Heart right ventricle (tissue), 16 donors: ENCODE results near the gene TGM5. TPM values are rescaled to one million over a fixed set of nuclear protein-coding genes. Genes with fewer than 3 reads are reported as not detected.

ENCODE experiments used
- ATAC-seq, 8 donors: fragments of 200-7000 bp; cut with Tn5 transposase; one replicate each; pipeline ENCODE4 v1.9.1; 2020; ENCODE audit warnings: mild to moderate bottlenecking in 8 of 8, moderate library complexity in 8 of 8, moderate number of reproducible peaks in 1 of 8
- DNase-seq, 2 donors: peaks; one replicate each; pipeline ENCODE4 v3.0.0-alpha.2; 2020
- H3K27ac ChIP-seq, 10 donors: fragments of 200-600 bp; sonication (generic) in 2 of 10; one replicate each; pipeline versions ENCODE4 v1.5.0 to v1.8.0; 2020 to 2022; ENCODE audit warnings: mild to moderate bottlenecking in 3 of 10
- H3K27me3 ChIP-seq, 7 donors: fragments of 200-600 bp; one replicate each; pipeline ENCODE4 v1.8.0; 2021 to 2022; ENCODE audit warnings: mild to moderate bottlenecking in 2 of 7
- H3K36me3 ChIP-seq, 9 donors: fragments of 200-600 bp; sonication (generic) in 1 of 9; one replicate each; pipeline versions ENCODE4 v1.5.0 to v1.8.0; 2020 to 2022; ENCODE audit warnings: mild to moderate bottlenecking in 2 of 9
- H3K4me1 ChIP-seq, 9 donors: fragments of 200-600 bp; sonication (generic) in 1 of 9; one replicate each; pipeline versions ENCODE4 v1.5.0 to v1.8.0; 2020 to 2022; ENCODE audit warnings: mild to moderate bottlenecking in 4 of 9
- H3K4me3 ChIP-seq, 10 donors: fragments of 200-600 bp; sonication (generic) in 2 of 10; one replicate each; pipeline versions ENCODE4 v1.5.0 to v1.8.0; 2020 to 2022; ENCODE audit warnings: mild to moderate bottlenecking in 7 of 10, moderate library complexity in 2 of 10
- H3K9me3 ChIP-seq, 11 donors: fragments of 200-600 bp in 10 of 11; sonication (generic) in 2 of 11; one replicate each; pipeline versions ENCODE4 v1.5.0 to v1.8.0; 2013 to 2022; ENCODE audit warnings: mild to moderate bottlenecking in 2 of 11, control low read depth in 1 of 11, moderate library complexity in 1 of 11
- WGBS, 2 donors: extraction: QIAGEN DNeasy Blood & Tissue Kit; methylation state at CpG; one replicate each; pipeline ENCODE4 v1.1.7; 2013; ENCODE audit warnings: inconsistent platforms in 1 of 2; 5-methylcytosine and 5-hydroxymethylcytosine counted together
- intact Hi-C, 10 donors: fragments of 100-400 bp; cut with DNase I; formaldehyde crosslinking; loops; one replicate each; pipeline versions ENCODE4 v1.11.1 to v1.14.2; 2022
- polyA plus RNA-seq, 2 donors: library from polyadenylated mRNA; stranded (reverse); fragments of 200-250 nt; gene quantifications; one replicate each; pipeline ENCODE4 v1.2.3, GENCODE V29; 2013
- total RNA-seq, 10 donors: library from RNA; stranded (reverse); fragmentation: NEBNext Ultra II Directional in 3 of 10; extraction: Animal tissue kit (Norgen Biotek cat#: 25700) in 3 of 10; gene quantifications; one replicate each; pipeline versions ENCODE4 v1.2.1 to v1.2.4, GENCODE V29; 2021 to 2023
- TF ChIP-seq, protein P1 (sequence below), 9 donors: fragments of 200-600 bp; sonication (generic) in 2 of 9; IDR thresholded peaks; one replicate each; pipeline versions ENCODE4 v1.5.0 to v1.8.0; 2021 to 2022; ENCODE audit warnings: antibody characterized with exemption in 9 of 9, mild to moderate bottlenecking in 5 of 9, moderate library complexity in 1 of 9
- donor health status: Arrhythmogenic right ventricular cardiomyopathy.
- donor health status: ischemic (EF 13 %, LVEDD 7.1; RV severe dilation, severe dysfunction).
- donor health status: healthy with polysubstance abuse.
- donor health status: DM: no; HTN: yes; CAD: no.
- donor health status: DM: no; HTN: no; CAD: no.
- donor health status: ischemic (EF 25% LVEDD 6.9; RV normal size, moderate dysfunction).
- donor health status: ischemic (EF 25% LVEDD 5.7; RV mildly dilated, moderate dysfunction).
- donor health status: healthy.
- donor health status: DM: yes; HTN: yes; CAD: no.
- donor health status: Ischemic cardiomyopathy.
- donor health status: ischemic (EF 35%, LVEDD 5.7; RV mildly dilated, moderate dysfunction).
- donor health status: nonischemic (EF 11% LVEDD 7.7; RV severe dilation, severe dysfunction).
- donor health status: DM: yes; HTN: yes; CAD: no.
- donor health status: PGD.
- donor health status: ischemic (EF 29% LVEDD 5.4; RV normal size, mild dysfunction).
- donor health status: nonischemic (EF 23%, LVEDD 6.1; RV moderate dilation, normal function).

TGM5 gene
- total and polyA plus RNA-seq, 12 donors: 0.10 TPM; not detected in 11

DNA sequence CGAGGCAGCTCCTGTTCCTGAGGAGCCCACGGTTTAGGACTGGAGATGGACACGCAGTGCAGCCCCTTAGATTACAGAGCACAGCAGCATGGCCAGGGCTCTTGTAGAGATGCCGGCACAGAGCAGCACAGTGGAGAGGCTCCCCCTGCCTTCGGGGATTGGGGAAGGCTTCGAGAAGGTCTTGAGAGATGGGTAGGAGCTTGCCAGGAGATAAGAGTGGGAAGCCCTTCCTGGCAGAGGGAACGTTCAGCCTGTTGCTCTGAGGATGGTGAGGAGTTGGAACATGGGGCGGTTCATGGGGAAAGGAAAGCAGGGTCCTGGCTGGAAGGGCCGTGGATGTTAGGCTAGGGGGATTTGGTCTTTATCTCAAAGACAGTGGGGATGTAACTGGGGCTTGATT is 55.9 kb downstream of the TGM5 start:
- WGBS, 2 donors: 75 to 77% methylated on average over 9 of the region's 9 CpGs
- Histone ChIP-seq H3K36me3 (no peaks in the 10 kb centered on the region), H3K27me3 (peaks cover 0 to 26% (median 7%) of the 10 kb centered on the region in 7 donors), H3K4me3 (no peak overlapping the region), H3K4me1 (peaks cover 0 to 10% (median 0%) of the 10 kb centered on the region in 9 donors), H3K9me3 (no peaks in the 10 kb centered on the region), H3K27ac (no peak overlapping the region)
- ATAC-seq (no peak), DNase-seq (no peak)
- intact Hi-C loops: no loop called here
- TF ChIP-seq, protein P1, sequence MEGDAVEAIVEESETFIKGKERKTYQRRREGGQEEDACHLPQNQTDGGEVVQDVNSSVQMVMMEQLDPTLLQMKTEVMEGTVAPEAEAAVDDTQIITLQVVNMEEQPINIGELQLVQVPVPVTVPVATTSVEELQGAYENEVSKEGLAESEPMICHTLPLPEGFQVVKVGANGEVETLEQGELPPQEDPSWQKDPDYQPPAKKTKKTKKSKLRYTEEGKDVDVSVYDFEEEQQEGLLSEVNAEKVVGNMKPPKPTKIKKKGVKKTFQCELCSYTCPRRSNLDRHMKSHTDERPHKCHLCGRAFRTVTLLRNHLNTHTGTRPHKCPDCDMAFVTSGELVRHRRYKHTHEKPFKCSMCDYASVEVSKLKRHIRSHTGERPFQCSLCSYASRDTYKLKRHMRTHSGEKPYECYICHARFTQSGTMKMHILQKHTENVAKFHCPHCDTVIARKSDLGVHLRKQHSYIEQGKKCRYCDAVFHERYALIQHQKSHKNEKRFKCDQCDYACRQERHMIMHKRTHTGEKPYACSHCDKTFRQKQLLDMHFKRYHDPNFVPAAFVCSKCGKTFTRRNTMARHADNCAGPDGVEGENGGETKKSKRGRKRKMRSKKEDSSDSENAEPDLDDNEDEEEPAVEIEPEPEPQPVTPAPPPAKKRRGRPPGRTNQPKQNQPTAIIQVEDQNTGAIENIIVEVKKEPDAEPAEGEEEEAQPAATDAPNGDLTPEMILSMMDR (IDR thresholded peaks at IDR 0.05): no peak

DNA sequence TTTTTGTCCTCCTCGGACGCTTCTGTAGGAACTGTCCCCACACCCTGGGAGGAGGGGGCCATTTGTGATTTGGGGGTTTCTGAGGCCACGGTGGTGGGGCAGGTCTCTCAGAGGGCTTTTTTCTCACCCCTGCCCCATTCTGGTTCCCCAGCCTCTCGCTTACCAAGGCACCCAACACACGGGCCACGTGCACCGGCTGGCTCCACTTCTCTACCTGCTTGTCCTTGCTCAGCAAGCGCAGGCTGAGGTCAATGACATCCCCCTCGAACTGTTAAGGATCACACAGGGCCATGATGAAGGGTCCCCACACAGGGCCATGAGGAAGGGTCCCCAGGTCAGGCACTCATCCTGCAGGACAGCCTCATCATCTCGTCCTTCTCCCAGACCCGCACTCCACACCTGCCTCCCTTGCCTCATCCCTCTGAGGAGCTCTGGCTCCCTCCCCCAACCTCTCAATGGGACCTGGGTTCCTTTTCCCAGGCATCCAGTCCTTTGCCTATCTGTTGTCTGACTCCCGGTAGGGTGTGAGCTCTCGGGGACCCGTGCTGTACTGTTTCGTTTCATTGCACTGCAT is 56.5 kb downstream of the TGM5 start:
- ATAC-seq (no peak), DNase-seq (no peak)
- H3K27ac ChIP-seq: no peak overlapping the region
- TF ChIP-seq, protein P1 (IDR thresholded peaks at IDR 0.05): no peak
- 87 to 91% methylated on average over 15 of the region's 15 CpGs for WGBS, 2 donors
- no peaks in the 10 kb centered on the region for H3K9me3 ChIP-seq
- H3K4me3 ChIP-seq: no peak overlapping the region
- peaks cover 0 to 26% (median 7%) of the 10 kb centered on the region in 7 donors for H3K27me3 ChIP-seq
- no peaks in the 10 kb centered on the region for H3K36me3 ChIP-seq
- intact Hi-C loops: no loop called here
- H3K4me1 ChIP-seq: peaks cover 0 to 10% (median 0%) of the 10 kb centered on the region in 9 donors

DNA sequence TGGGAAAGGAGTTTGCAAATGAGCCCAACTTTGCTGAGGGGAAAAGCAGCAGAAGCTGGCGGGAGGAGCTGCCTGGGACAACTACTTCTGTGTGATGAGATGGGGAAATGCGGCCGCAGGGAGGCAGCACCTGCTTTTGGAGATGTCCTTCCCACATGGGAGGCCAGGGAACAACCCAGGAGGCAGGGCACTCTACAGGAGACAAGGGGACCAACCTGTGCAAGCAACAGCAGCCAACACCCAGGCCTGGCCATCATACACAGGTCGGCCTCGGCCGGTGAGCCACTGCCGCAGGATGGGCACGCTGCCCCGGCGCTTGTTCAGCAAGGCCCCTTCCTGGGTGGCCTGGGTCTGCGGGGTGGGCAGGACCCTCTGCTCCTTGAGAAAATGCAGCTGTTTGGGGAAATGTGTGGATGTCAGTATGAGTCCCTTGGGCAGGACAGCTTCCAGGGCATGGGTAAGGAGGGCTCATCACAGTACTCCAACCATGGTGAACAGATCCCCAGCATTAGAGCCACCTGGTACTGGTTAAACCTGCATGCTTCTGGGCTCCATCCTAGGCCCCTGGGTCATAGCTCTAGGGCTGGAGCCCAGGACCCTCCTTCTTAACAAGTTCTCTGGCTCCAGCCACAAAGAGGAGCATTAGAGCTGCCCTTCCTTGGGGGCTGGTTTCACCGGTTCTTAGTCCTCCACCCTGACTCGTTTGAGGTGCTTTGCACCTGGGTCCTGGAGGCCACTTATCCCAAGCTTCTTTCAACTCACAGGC is 57.5 kb downstream of the TGM5 start:
- intact Hi-C loops: loop anchor here in 1 of 10 donors (5.0 kb wide), 1 partner anchor 73 kb away; no protein-coding TSS in a partner anchor

More for the DNA sequence above, 57.5 kb downstream of the TGM5 start:
- Histone ChIP-seq H3K27me3 (peaks cover 0 to 26% (median 7%) of the 10 kb centered on the region in 7 donors), H3K36me3 (no peaks in the 10 kb centered on the region), H3K4me1 (peaks cover 0 to 4% (median 2%) of the 10 kb centered on the region in 9 donors), H3K9me3 (no peaks in the 10 kb centered on the region), H3K27ac (no peak overlapping the region), H3K4me3 (no peak overlapping the region)
- ATAC-seq: peak in 3 of 8 donors; percentile 7 to 60 (median 34)
- TF ChIP-seq, protein P1 (IDR thresholded peaks at IDR 0.05): peak in 4 of 9 donors; percentile 8 to 27 (median 14)
- 72 to 74% methylated on average over 13 of the region's 13 CpGs for WGBS, 2 donors
- no peak for DNase-seq
